GM12878 (cell line): Measurements from ENCODE around the gene SOX12. TPM values are rescaled to one million over a fixed set of nuclear protein-coding genes. Genes with fewer than 3 reads are reported as not detected.

ENCODE experiments used
- ATAC-seq: fragments of 200-7000 bp; cut with Tn5 transposase; 3 replicates; pipeline ENCODE4 v1.9.1; 2020; ENCODE audit warnings: mild to moderate bottlenecking, moderate library complexity
- BruUV-seq: library from RNA; stranded (reverse); fragments of 400-500 nt; replicated peaks from 2 replicates; lab custom pipeline; 2021; lab: Mats Ljungman, UMichigan
- CTCF ChIA-PET: fragments of 300-600 bp; sonication (Branson Sonifier 250); formaldehyde crosslinking; extraction: SDS; loops from one replicate; lab custom pipeline; 2021; ENCODE audit warnings: inconsistent platforms; lab: Yijun Ruan, JAX
- POLR2A ChIA-PET: fragments of 350-600 bp; formaldehyde crosslinking; extraction: SDS; loops from one replicate; lab custom pipeline; 2021; ENCODE audit warnings: inconsistent platforms; lab: Charles Lee
- RAD21 ChIA-PET: fragments of 300-600 bp; sonication (Branson Sonifier 250); formaldehyde crosslinking; loops from one replicate; lab custom pipeline; 2023; ENCODE audit warnings: antibody characterized with exemption; ENCODE audit not compliant: unreplicated experiment; lab: Charles Lee
- SMC1A ChIA-PET: fragments of 300-600 bp; sonication (Branson Sonifier 250); formaldehyde crosslinking; loops from one replicate; lab custom pipeline; 2023; ENCODE audit not compliant: unreplicated experiment, uncharacterized antibody; lab: Charles Lee
- DNase-seq: peaks from one replicate; pipeline ENCODE4 v3.0.0-alpha.2; 2011; ENCODE audit warnings: low read depth, low spot score
- FAIRE-seq: peaks from 3 replicates; lab custom pipeline; 2011; peaks lifted over from hg19 to GRCh38; lab: Jason Lieb, UNC
- H2AFZ ChIP-seq: 2 replicates; pipeline ENCODE4 v1.6.0; 2011; ENCODE audit warnings: low read depth, low read length, control low read depth; ENCODE audit not compliant: control insufficient read depth
- H3K27ac ChIP-seq: 2 replicates; pipeline ENCODE4 v1.5.1; 2011; ENCODE audit warnings: control low read depth; ENCODE audit not compliant: control insufficient read depth, insufficient read depth
- H3K27me3 ChIP-seq, 2 experiments: replicated peaks in 1 of 2; 2 replicates each; pipeline versions ENCODE4 v1.6.0 to v1.6.1; 2011; ENCODE audit warnings: low read length in 1 of 2; ENCODE audit not compliant: control insufficient read depth in 2 of 2, insufficient read depth in 2 of 2
- H3K36me3 ChIP-seq, 2 experiments: 2 replicates each; pipeline ENCODE4 v1.5.1; 2011; ENCODE audit warnings: low read length in 1 of 2; ENCODE audit not compliant: control insufficient read depth in 2 of 2, insufficient read depth in 2 of 2
- H3K4me1 ChIP-seq: 2 replicates; pipeline ENCODE4 v1.6.1; 2011; ENCODE audit warnings: mild to moderate bottlenecking, low read length, moderate library complexity, mixed read lengths; ENCODE audit not compliant: control insufficient read depth, insufficient read depth
- H3K4me2 ChIP-seq: 2 replicates; pipeline ENCODE4 v1.6.0; 2011; ENCODE audit warnings: control low read depth; ENCODE audit not compliant: control insufficient read depth, insufficient read depth
- H3K4me3 ChIP-seq: fragments of 200-600 bp; sonication (generic); 2 replicates; pipeline ENCODE4 v1.5.1; 2016
- H3K79me2 ChIP-seq: 2 replicates; pipeline ENCODE4 v1.6.0; 2011; ENCODE audit warnings: low read length; ENCODE audit not compliant: control insufficient read depth, insufficient read depth
- H3K9ac ChIP-seq: 2 replicates; pipeline ENCODE4 v1.8.0; 2011; ENCODE audit warnings: low read length, control low read depth, mixed read lengths; ENCODE audit not compliant: control insufficient read depth, insufficient read depth
- H3K9me3 ChIP-seq: replicated peaks from 3 replicates; pipeline ENCODE4 v1.5.1; 2011; ENCODE audit warnings: mild to moderate bottlenecking, low read length; ENCODE audit not compliant: control insufficient read depth, insufficient read depth
- H4K20me1 ChIP-seq: 2 replicates; pipeline ENCODE4 v1.6.0; 2011; ENCODE audit not compliant: control insufficient read depth, insufficient read depth
- ATF7 ChIP-seq: fragments of 450-650 bp; IDR thresholded peaks from 2 replicates; pipeline ENCODE4 v1.6.1; 2016; ENCODE audit warnings: low read depth, mild to moderate bottlenecking
- BACH1 ChIP-seq: fragments of 450-650 bp; IDR thresholded peaks from 2 replicates; pipeline ENCODE4 v1.6.1; 2017; ENCODE audit warnings: mild to moderate bottlenecking, borderline replicate concordance
- CHD4 ChIP-seq: fragments of 200-600 bp; sonication (generic); IDR thresholded peaks from 2 replicates; pipeline ENCODE4 v1.6.1; 2016; ENCODE audit warnings: mild to moderate bottlenecking
- PKNOX1 ChIP-seq: fragments of 450-650 bp; IDR thresholded peaks from 2 replicates; pipeline ENCODE4 v1.6.1; 2016; ENCODE audit warnings: mild to moderate bottlenecking
- PRDM15 ChIP-seq: fragments of 450-650 bp; formaldehyde crosslinking; IDR thresholded peaks from 2 replicates; pipeline ENCODE4 v1.4.0; 2020; ENCODE audit warnings: mild to moderate bottlenecking, moderate library complexity
- RB1 ChIP-seq: fragments of 450-650 bp; formaldehyde crosslinking; IDR thresholded peaks from 2 replicates; pipeline ENCODE4 v1.6.1; 2017; ENCODE audit warnings: mild to moderate bottlenecking, borderline replicate concordance
- RFX5 ChIP-seq: IDR thresholded peaks from 2 replicates; pipeline ENCODE4 v1.6.1; 2011; ENCODE audit warnings: low read depth, low read length, improper control_type of control experiment
- SUPT20H ChIP-seq: IDR thresholded peaks from 2 replicates; pipeline ENCODE4 v1.6.1; 2011; ENCODE audit warnings: low read depth, mild to moderate bottlenecking, low read length, moderate library complexity, borderline replicate concordance; ENCODE audit not compliant: control insufficient read depth
- ZNF592 ChIP-seq: fragments of 450-650 bp; IDR thresholded peaks from 2 replicates; pipeline ENCODE4 v1.6.1; 2017; ENCODE audit warnings: mild to moderate bottlenecking, moderate library complexity
- WGBS: methylation state at CpG from one replicate; pipeline ENCODE4 v1.1.6; 2016; ENCODE audit warnings: low lambda C conversion rate; ENCODE audit not compliant: insufficient replicate concordance, insufficient coverage; ENCODE audit errors: missing lambda C conversion rate; 5-methylcytosine and 5-hydroxymethylcytosine counted together
- in situ Hi-C: fragments of 300-500 bp; cut with MboI; formaldehyde crosslinking; loops from 9 replicates; pipeline ENCODE4 v1.14.3; 2018; ENCODE audit warnings: mixed read lengths
- intact Hi-C: fragments of 100-400 bp; cut with micrococcal nuclease; formaldehyde crosslinking; loops from one replicate; pipeline ENCODE4 v1.14.2; 2022; ENCODE audit not compliant: unreplicated experiment
- polyA plus RNA-seq, 11 experiments: library from polyadenylated mRNA; depleted of rRNA in 4 of 11; unstranded in 6 of 11; stranded (reverse) in 5 of 11; fragments of >200 nt; fragmentation: Nextera tagmentation in 4 of 11; fragmentation: Illumina TruSeq in 1 of 11; extraction: Ambion mirVana in 4 of 11; extraction: Trizol in 1 of 11; gene quantifications; 1 replicate in 1 of 11; 2 replicates in 10 of 11; pipeline versions ENCODE4 v1.2.1 to v1.2.3, GENCODE V29; 2011 to 2016; ENCODE audit warnings: inconsistent platforms in 2 of 11, missing spikeins in 2 of 11, low read depth in 1 of 11
- total RNA-seq, 4 experiments: library from RNA; depleted of rRNA in 3 of 4; stranded (reverse); fragments of >200 nt in 3 of 4; fragmentation: Illumina TruSeq in 1 of 4; extraction: Trizol in 1 of 4; gene quantifications; 2 replicates each; pipeline versions ENCODE4 v1.2.1 to v1.2.3, GENCODE V29; 2013 to 2021

The SOX12 gene
- total and polyA plus RNA-seq, 10 of the 15 experiments (the other 5 are each of a cell fraction or from before 2014, with no cell fraction given): 0.50 to 17.9 (median 1.4) TPM

GRCh38 chr20:366719-367485 is 41.5 kb downstream of the SOX12 start:
- Histone ChIP-seq H3K9me3 (no peaks in the 10 kb centered on the region), H3K9ac (no peak overlapping the region), H3K27me3 (no peaks in the 10 kb centered on the region), H3K4me2 (no peak overlapping the region), H2AFZ (no peak overlapping the region), H3K4me3 (no peak overlapping the region), H3K4me1 (peaks cover 11% of the 10 kb centered on the region), H4K20me1 (no peaks in the 10 kb centered on the region), H3K36me3 (no peaks in the 10 kb centered on the region), H3K79me2 (no peaks in the 10 kb centered on the region), H3K27ac (no peak overlapping the region)
- 77% methylated on average over 13 of the region's 13 CpGs for WGBS
- ChIA-PET POLR2A (interaction anchor here (0.6 kb wide), 1 partner anchor 57 kb away, joined by 3 read pairs; no protein-coding TSS in a partner anchor), SMC1A (no interaction called here), RAD21 (no interaction called here), CTCF (interaction anchor here (1.3 to 1.7 kb wide), 2 partner anchors 112 to 278 kb away, joined by 3 to 7 read pairs; no protein-coding TSS in a partner anchor)
- DNase-seq (no peak), ATAC-seq (no peak), FAIRE-seq (no peak)
- no peak for TF ChIP-seq ZNF592
- TF ChIP-seq CHD4: no peak
- no peak for TF ChIP-seq RFX5
- TF ChIP-seq RB1: no peak
- no peak for TF ChIP-seq PKNOX1
- no peak for TF ChIP-seq BACH1
- TF ChIP-seq ATF7: no peak
- no peak for TF ChIP-seq PRDM15 (CRISPR knock-in tag)
- no peak for TF ChIP-seq SUPT20H
- intact Hi-C loops (no loop called here), in situ Hi-C loops (no loop called here)
- no TSS peak for BruUV-seq
